Stimulated activated memory B cell treated with anti-CD40 and anti-IgM and Interleukin-4, amounts not matched to agents 10 μg/mL and 1 μg/mL and 100 μg/mL, for 72 hours (primary cell): ENCODE measurements around the gene ISM1.

Experiments
- ATAC-seq: fragments of 150-1000 bp; cut with Tn5 transposase; 2 replicates; pipeline ENCODE4 v1.10.0; 2021
- H3K27ac Mint-ChIP-seq: one replicate; pipeline ENCODE4 v1.8.0; 2022; ENCODE audit warnings: mild to moderate bottlenecking, mixed read lengths
- H3K27me3 Mint-ChIP-seq: one replicate; pipeline ENCODE4 v1.8.0; 2022; ENCODE audit warnings: mixed read lengths
- H3K36me3 Mint-ChIP-seq: one replicate; pipeline ENCODE4 v1.8.0; 2022; ENCODE audit warnings: mixed read lengths
- H3K4me1 Mint-ChIP-seq: one replicate; pipeline ENCODE4 v1.8.0; 2022; ENCODE audit warnings: mixed read lengths
- H3K4me3 Mint-ChIP-seq: one replicate; pipeline ENCODE4 v1.8.0; 2022; ENCODE audit warnings: mild to moderate bottlenecking, moderate library complexity, mixed read lengths
- H3K9me3 Mint-ChIP-seq: one replicate; pipeline ENCODE4 v1.8.0; 2022; ENCODE audit warnings: mixed read lengths

The ISM1 gene

GRCh38 chr20:13295637-13296036, 74.6 kb downstream of the ISM1 start:
- ATAC-seq = no peak
- H3K4me3 Mint-ChIP-seq = no peak overlapping the region
- no peaks in the 10 kb centered on the region for H3K4me1 Mint-ChIP-seq
- H3K9me3 Mint-ChIP-seq = no peaks in the 10 kb centered on the region
- H3K27ac Mint-ChIP-seq = no peak overlapping the region
- H3K36me3 Mint-ChIP-seq = no peaks in the 10 kb centered on the region
- no peaks in the 10 kb centered on the region for H3K27me3 Mint-ChIP-seq

DNA sequence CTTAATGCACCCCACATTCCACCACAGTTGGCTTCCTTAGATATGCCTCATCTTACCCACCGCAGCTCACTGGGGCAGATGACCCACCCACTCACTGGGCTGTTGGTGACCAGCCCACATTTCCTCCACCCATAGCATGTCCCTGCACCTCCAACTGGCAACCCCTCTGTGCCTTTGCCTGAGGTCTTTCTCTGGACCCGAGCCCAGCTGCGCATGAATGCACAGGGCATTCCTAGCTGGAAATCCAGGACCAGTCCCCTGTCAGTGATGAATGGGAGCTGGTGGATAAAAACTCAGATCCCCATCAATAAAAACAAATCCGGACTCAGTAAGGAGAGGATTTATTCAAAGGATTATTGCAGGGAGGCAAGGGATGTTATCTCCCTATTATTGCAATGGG, 75.0 kb downstream of the ISM1 start:
- Mint-ChIP-seq H3K27ac (no peak overlapping the region), H3K36me3 (no peaks in the 10 kb centered on the region), H3K4me1 (no peaks in the 10 kb centered on the region), H3K27me3 (no peaks in the 10 kb centered on the region), H3K9me3 (no peaks in the 10 kb centered on the region), H3K4me3 (no peak overlapping the region)
- no peak for ATAC-seq

- Mint-ChIP-seq H3K27me3 (no peaks in the 10 kb centered on the region), H3K36me3 (no peaks in the 10 kb centered on the region), H3K9me3 (no peaks in the 10 kb centered on the region), H3K4me1 (no peaks in the 10 kb centered on the region), H3K27ac (no peak overlapping the region), H3K4me3 (no peak overlapping the region)
- ATAC-seq = no peak
Measured at GRCh38 chr20:13297147-13297899, 76.2 kb downstream of the ISM1 start.

- Mint-ChIP-seq H3K9me3 (no peaks in the 10 kb centered on the region), H3K27ac (no peak overlapping the region), H3K4me3 (no peak overlapping the region), H3K36me3 (no peaks in the 10 kb centered on the region), H3K4me1 (no peaks in the 10 kb centered on the region), H3K27me3 (no peaks in the 10 kb centered on the region)
- ATAC-seq = peak; percentile 4
Measured at GRCh38 chr20:13298692-13299373, 77.8 kb downstream of the ISM1 start.

GRCh38 chr20:13299401-13299800, 78.3 kb downstream of the ISM1 start:
- no peaks in the 10 kb centered on the region for H3K9me3 Mint-ChIP-seq
- H3K36me3 Mint-ChIP-seq = no peaks in the 10 kb centered on the region
- no peaks in the 10 kb centered on the region for H3K27me3 Mint-ChIP-seq
- no peak overlapping the region for H3K27ac Mint-ChIP-seq
- ATAC-seq = no peak
- no peak overlapping the region for H3K4me3 Mint-ChIP-seq
- no peaks in the 10 kb centered on the region for H3K4me1 Mint-ChIP-seq

GRCh38 chr20:13301596-13301995, 80.5 kb downstream of the ISM1 start:
- Mint-ChIP-seq H3K4me1 (no peaks in the 10 kb centered on the region), H3K9me3 (no peaks in the 10 kb centered on the region), H3K4me3 (no peak overlapping the region), H3K36me3 (no peaks in the 10 kb centered on the region), H3K27me3 (no peaks in the 10 kb centered on the region), H3K27ac (no peak overlapping the region)
- ATAC-seq = no peak

DNA sequence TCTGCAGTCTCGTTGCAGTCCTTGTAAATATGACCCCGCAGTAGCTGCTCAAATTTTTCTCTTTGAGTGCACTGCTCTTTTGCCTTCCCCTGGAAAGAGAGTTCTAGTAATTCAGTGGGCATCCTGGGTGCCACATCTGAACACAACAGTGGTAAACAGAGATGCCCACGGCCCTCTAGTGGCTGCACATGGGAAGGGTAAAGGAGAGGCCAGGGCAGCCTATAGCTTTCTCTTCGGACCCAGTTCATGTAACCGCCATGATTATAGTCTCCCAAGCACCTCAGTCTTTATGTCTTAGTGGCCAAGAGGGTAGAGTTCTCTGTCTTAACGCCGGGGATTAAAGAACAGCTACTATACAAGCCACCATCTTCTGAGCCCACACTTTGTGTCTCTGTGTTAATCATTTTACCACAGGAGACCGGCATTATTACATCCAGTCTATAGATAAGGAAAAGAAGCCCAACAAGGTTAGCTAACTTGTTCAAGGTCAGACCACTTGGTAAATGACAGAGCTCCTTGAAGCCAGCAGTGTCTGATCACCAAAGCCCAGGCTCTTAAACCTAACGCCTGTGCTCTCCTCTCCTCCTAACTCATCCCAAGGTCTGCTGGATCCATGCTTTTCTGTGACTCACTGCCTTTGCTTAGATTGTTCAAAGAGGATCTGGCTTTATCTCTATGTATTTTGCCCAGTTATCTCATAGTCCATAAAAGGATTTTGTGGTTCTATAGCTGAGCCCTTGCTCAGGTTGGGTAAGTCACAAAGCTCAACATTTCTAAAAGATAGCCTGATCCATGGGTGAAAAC, 81.8 kb downstream of the ISM1 start:
- Mint-ChIP-seq H3K27ac (no peak overlapping the region), H3K4me1 (no peaks in the 10 kb centered on the region)
- no peak for ATAC-seq

DNA sequence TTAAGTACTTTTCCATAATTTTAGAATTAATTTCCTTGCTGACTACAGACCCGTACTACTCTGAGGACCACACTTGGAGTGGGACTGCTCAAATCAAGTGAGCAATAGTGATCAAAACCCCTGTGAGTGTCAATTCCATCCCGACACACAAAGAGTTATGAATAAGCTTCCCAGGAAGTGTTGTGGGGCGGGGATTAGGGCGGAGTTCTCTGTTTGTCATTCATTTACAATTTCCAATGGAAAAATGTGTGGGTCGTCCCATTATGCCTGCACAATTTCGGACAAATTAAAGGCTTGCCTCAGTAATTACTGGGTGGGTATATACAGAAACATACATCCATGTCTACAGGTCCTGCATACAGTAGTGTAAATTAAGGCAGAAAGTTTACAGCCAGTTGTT, 84.2 kb downstream of the ISM1 start:
- Mint-ChIP-seq H3K4me1 (no peaks in the 10 kb centered on the region), H3K9me3 (peaks cover under 1% of the 10 kb centered on the region), H3K36me3 (no peaks in the 10 kb centered on the region), H3K4me3 (no peak overlapping the region), H3K27me3 (peaks cover 4% of the 10 kb centered on the region), H3K27ac (no peak overlapping the region)
- ATAC-seq = no peak

More for the DNA sequence above, 81.8 kb downstream of the ISM1 start:
- Mint-ChIP-seq H3K27me3 (no peaks in the 10 kb centered on the region), H3K4me3 (no peak overlapping the region), H3K9me3 (no peaks in the 10 kb centered on the region), H3K36me3 (no peaks in the 10 kb centered on the region)

DNA sequence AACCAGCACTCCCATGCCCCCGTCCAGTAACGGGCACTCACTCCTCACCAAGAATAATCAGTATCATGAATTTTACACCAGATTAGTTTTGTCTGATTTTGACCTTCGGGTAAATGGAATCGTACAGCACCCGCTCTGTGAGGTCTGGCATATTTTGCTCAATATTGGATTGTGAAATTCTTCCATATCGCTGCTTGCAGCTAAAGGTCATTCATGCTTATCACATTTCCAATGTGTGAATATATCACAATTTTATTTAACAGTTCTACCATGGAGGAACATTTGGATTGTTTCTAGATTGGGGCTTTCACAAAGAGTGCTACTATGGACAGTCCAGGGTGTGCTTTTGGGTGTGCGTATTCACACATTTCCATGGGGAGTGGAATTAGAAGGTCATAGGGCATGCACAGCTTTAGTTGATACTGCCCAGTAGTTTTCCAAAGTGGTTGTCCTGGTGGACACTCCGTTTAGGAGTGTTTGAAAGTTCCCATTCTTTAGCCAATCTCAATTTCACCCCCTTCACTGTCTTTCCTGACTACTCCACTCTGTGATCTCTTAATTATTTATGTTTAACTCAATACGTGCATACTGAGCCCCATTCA, 86.6 kb downstream of the ISM1 start:
- peaks cover 16% of the 10 kb centered on the region for H3K27me3 Mint-ChIP-seq
- H3K9me3 Mint-ChIP-seq = peaks cover 3% of the 10 kb centered on the region
- H3K4me3 Mint-ChIP-seq = no peak overlapping the region
- H3K36me3 Mint-ChIP-seq = no peaks in the 10 kb centered on the region
- no peaks in the 10 kb centered on the region for H3K4me1 Mint-ChIP-seq
- ATAC-seq = no peak
- no peak overlapping the region for H3K27ac Mint-ChIP-seq

GRCh38 chr20:13312300-13312699, 91.2 kb downstream of the ISM1 start:
- Mint-ChIP-seq H3K27ac (no peak overlapping the region), H3K36me3 (no peaks in the 10 kb centered on the region), H3K27me3 (peaks cover 32% of the 10 kb centered on the region), H3K4me1 (no peaks in the 10 kb centered on the region), H3K9me3 (peaks cover 9% of the 10 kb centered on the region), H3K4me3 (no peak overlapping the region)
- ATAC-seq = peak; percentile 12

DNA sequence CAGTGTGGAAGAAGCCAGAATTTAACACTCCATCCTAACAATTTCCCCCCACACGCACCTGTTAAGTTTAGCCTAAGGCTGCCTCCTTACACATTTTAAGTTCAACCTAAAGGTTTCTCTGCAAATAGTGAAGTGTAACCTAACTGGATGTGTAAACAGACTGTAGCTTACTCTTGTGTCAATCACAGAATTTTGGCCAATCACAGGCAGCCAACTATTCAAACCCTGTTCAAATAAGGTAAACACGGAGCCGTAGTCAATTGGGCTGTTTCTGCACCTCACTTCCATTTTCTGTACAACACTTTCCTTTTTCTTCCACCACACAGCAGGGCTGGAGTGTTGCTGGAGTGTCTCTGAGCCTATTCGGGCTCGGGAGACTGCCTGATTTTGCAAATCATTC, 92.1 kb downstream of the ISM1 start:
- no peak for ATAC-seq
- Mint-ChIP-seq H3K27me3 (peaks cover 32% of the 10 kb centered on the region), H3K27ac (no peak overlapping the region), H3K4me1 (no peaks in the 10 kb centered on the region), H3K36me3 (no peaks in the 10 kb centered on the region), H3K9me3 (peaks cover 11% of the 10 kb centered on the region), H3K4me3 (no peak overlapping the region)

- Mint-ChIP-seq H3K4me1 (no peaks in the 10 kb centered on the region), H3K4me3 (no peak overlapping the region), H3K36me3 (no peaks in the 10 kb centered on the region), H3K9me3 (peaks cover 9% of the 10 kb centered on the region), H3K27me3 (peaks cover 24% of the 10 kb centered on the region), H3K27ac (no peak overlapping the region)
- no peak for ATAC-seq
Measured at GRCh38 chr20:13317439-13317838, 96.4 kb downstream of the ISM1 start.

GRCh38 chr20:13318871-13319521, 97.9 kb downstream of the ISM1 start:
- peaks cover 9% of the 10 kb centered on the region for H3K9me3 Mint-ChIP-seq
- H3K4me3 Mint-ChIP-seq = no peak overlapping the region
- H3K4me1 Mint-ChIP-seq = no peaks in the 10 kb centered on the region
- H3K36me3 Mint-ChIP-seq = no peaks in the 10 kb centered on the region
- H3K27me3 Mint-ChIP-seq = peaks cover 13% of the 10 kb centered on the region
- H3K27ac Mint-ChIP-seq = no peak overlapping the region
- no peak for ATAC-seq

- no peak for ATAC-seq
- Mint-ChIP-seq H3K4me1 (no peaks in the 10 kb centered on the region), H3K4me3 (no peak overlapping the region), H3K9me3 (peaks cover 9% of the 10 kb centered on the region), H3K36me3 (no peaks in the 10 kb centered on the region), H3K27ac (no peak overlapping the region), H3K27me3 (peaks cover 9% of the 10 kb centered on the region)
Measured at GRCh38 chr20:13320702-13321101, 99.6 kb downstream of the ISM1 start.

DNA sequence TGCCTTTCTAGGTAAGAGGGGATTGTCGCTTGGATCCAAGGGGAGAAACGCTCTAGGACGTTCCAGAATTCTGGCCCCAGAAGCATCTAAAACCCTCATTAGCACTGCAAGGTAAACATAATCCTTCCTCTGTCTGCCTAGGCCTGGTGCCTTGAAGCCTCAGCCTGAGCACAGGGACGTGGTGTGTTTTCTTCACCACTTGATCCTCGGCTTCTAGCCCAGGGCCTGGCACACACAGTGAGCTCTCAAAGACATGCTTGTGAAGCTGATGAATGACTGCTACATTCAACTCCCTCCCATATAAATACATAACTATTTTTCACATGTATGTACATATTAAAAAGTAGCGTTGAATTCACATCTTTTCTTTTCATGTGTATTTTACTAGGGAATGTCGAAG, 100.3 kb downstream of the ISM1 start:
- H3K36me3 Mint-ChIP-seq = no peaks in the 10 kb centered on the region
- ATAC-seq = no peak
- H3K4me3 Mint-ChIP-seq = no peak overlapping the region
- H3K27ac Mint-ChIP-seq = no peak overlapping the region
- H3K27me3 Mint-ChIP-seq = peaks cover 9% of the 10 kb centered on the region
- peaks cover 9% of the 10 kb centered on the region for H3K9me3 Mint-ChIP-seq
- H3K4me1 Mint-ChIP-seq = no peaks in the 10 kb centered on the region
